ENCODE results near the gene CCL19.
A peak's percentile ranks its signal among the peaks of the same experiment; 100 is the strongest.

The CCL19 gene

DNA sequence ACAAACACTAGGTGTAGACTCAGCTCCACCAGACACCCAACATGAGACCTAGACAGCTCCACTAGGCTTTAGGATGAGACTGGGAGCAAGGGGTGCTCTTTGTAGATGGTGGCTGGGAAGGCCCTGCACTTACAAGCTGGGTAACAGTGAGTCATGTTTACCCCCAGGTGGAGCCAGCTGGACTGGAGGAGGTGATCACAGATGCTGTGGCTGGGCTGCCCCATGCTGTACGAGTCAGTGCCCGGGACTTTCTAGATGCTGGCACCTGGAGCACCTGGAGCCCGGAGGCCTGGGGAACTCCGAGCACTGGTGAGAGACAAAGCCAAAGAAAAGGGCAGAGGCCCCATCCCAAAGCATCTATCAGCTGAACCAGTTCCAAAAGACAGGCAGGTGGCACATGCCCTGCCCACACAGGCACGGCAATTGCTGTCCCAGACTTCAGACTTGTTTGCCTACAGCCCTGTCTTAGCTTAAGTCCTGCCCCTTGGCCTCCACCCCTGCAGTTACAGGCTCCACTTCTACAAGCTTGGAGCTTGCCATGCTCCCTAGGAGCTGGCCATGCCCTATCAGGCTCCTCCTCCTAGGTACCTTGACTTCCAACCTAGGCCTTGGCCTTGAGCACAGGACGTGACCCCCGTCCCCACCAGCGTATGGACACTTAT is 31.4 kb downstream of the CCL19 start:
- DNase-seq, result no peak

DNA sequence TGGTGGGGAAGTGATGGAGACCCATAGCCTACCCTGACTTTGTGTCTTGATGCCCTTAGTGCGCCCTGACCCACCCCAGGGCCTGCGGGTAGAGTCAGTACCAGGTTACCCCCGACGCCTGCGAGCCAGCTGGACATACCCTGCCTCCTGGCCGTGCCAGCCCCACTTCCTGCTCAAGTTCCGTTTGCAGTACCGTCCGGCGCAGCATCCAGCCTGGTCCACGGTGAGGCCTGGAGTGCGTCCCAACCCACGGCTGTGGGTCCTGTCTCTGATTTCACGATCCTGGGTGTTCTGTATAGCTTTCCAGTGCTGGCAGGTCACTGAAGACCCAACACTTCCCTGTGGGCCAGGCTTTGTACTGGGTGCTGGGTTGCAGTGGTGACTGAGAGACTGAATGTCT is 32.6 kb downstream of the CCL19 start:
- DNase-seq, result no peak

DNA sequence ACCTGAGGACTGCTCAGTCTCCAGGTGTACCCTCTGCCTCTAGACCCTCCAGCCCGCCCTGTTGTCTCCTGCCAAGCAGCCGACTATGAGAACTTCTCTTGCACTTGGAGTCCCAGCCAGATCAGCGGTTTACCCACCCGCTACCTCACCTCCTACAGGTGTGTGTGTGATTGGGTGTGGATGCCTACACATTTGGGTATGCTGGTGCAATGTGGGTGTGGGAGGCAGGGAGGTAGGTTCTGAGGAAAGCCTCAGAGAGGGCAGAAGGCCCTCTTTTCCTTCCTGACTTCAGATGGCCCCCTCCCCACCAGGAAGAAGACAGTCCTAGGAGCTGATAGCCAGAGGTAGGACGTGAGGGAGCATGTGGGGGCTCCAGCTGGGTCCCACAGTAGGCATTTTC is 34.1 kb downstream of the CCL19 start:
- DNase-seq, result no peak

DNA sequence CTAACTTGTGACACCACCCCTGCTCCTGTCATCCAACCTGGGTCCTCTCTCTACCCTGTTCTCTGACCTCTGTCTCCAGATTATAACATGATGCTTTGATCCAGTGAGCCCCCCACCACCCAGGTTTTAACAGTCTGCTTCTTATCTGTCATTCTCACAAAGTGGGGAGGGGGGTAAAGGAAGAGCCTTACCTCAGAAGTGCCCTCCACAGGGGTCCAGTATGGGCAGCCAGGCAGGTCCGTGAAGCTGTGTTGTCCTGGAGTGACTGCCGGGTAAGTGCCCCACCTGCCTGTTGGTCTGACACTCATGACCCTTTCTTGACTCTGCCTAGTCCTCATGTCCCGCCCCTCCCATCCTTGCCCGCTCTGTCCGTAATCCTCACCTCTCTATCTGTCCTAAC is 35.7 kb downstream of the CCL19 start:
- no peak for DNase-seq

DNA sequence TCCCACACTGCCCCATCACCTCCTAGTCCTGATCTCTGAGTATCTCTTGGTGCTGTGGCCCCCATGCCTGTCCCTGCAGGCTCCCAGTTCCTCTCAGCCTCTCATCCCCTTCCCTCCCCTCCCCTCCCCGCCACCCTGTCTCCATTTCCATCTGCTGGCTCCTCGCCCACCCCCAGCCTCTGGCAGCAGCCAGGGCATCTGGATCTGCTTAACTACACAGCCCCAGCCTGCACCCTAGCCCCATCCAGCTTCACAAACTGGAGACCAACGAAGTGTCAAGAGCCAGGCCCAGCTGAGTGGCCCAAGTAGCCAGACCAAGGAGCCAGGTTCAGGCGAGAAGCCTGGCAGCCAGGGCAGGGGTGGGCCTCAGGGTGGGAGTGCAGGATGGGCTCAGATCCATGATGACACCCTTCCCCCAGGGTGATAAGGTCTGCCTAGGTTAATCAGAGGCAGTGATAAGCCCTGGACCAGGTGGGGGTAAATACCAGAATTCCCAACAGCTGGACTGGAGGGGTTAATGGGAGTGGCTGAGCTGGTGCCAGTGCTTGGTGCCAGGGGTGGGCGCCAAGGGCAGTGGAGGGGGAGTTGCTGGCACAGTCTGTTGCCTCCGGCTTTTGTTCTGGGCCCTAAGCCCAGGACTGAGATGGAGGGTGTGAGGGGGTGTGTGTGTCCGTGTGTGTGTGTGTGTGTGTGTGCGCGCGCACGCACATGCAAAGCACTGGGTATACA is 36.6 kb downstream of the CCL19 start:
- no peak for DNase-seq

DNA sequence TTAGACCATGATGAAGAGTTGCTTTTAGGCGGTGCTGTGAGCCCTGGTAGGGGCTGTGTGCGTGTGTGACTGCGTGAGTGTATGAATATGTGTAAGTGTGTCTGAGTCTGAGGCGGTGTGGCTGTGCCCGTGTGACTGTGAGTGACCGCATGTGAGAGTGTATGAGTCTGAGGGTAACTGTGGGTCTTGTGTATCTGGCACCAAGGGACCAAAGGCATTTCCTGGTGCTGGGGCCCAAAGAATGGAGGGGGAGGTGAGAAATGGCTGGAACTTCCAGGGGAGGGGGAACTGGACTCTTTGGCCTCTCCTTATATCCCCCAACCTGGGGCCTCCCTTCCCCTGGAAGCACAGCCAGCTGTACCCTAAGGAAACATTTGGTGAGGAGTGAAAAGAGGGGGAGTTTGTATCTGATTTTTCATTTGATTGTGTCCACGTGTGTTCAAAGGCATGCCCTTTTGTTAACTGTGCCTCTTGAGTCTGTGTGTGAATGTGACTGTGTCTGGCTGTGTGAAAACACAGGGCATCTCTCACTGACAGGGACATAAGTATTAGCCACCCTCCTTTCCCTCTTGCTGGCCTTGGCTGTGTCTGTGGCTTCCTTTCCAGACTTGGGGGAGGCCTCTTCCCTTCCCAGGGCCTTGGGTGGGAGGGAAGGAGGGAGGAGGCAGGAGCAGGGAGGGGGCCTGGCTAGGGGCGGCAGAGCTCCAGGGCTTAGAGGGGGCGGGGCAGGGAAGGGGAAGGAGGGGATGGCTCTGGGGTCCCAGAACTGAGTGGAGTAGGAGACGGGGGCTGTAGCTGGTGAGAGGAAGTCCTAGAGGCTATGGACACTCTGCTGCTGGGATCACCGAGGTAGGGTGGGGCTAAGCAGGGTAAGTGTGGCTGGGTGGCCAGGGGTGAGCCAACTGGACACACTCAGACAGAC is 37.7 kb downstream of the CCL19 start:
- no peak for DNase-seq

DNA sequence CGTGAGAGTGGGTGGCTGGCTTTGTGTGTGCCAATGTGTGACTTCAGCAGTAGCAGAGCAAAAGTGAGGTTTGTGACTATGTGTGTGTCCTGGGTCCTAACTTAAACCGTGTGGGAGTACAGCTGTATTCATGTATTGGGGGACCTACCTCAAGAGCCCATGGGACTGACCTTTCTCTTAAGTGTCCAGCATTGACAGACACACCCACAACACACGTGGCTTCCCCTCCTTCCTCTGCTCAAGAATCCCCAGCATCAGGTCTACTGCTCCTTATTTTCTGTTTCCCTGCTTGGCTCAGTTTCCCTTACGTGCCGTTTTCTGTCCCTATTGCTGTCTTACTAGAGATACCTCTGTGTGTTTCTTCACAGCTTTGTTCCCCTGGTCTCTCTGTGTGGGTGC is 38.5 kb downstream of the CCL19 start:
- no peak for DNase-seq

DNA sequence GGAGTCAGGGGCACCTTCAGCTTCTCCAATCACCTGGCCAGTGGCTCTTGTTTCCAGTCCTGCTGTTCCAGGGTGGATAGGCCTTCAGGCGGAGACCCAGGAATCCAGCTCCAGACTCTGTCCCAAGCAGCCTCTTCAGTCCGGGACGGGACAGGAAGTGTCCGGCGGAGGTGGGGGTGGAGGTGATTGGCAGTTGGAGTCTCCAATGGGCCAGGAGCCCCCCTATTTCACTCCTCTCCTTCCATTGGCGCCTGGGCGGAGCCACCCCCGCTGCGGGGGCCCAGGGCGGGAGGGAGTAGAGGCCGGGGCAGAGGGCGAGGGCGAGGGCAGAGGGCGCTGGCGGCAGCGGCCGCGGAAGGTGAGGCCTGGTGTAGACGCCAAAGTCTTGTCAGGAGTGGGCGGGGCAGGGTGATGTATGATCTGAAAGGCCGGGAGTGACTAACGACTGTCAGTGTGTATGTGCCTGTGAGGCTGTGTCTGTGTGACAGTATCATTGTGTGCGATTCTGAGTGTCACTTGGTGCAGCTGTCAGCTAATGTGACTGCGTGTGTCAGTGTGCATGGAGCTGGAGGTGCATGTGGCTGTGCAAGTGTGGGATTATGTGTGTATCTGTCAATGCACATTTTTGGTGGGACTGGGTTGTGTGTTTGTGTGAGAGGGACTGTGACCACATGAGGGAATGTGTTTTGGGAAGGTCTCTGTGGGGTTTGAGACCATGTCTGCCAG is 39.0 kb downstream of the CCL19 start, which contains the start of gene IL11RA:
TSS of gene IL11RA (plus strand) at position 310 of the 726 bp plus-strand sequence. CDS start 3,033 bp downstream, outside the sequence.
- peak; percentile 71 to 79 (median 76) for DNase-seq

DNA sequence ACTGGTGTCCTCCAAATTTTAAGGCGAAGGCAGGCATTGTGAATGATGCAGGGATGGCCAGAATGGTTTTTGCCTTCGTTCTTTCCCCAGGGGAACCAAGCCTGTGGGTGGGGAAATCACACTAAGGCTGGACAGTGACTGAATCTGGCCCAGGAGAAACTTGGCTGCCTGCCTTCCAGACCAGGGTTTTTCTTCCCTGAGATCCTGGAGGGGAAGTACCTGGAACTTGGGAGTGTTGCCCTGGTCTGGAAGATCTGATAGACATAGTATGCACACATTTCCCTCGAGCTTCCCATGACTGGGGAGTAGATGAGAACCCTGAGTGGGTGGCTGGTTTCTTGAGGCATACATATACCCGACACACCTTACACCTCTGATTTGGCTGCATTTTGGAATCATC is 39.8 kb downstream of the CCL19 start:
- DNase-seq, result peak; percentile 54 to 73 (median 67)

DNA sequence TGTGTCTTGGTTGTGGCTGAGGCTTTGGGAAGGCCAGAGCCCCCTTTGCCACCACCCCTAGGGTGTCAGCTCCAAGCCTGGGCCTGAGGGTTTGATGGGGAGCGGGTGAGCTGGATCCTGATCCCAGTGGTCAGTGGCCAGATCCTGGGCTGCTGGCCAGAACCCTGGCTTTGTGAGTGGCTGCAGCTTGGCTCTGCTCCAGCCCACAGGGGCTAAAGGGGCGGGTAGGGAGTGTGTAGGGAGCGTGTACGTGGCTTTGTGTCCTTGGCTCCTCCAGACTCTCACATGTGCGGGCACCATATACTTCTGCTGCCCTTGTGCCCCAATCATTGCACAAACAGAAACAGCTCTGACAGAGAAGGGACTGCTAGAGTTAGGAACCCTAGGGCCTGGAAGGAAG is 40.3 kb downstream of the CCL19 start:
- no peak for DNase-seq

DNA sequence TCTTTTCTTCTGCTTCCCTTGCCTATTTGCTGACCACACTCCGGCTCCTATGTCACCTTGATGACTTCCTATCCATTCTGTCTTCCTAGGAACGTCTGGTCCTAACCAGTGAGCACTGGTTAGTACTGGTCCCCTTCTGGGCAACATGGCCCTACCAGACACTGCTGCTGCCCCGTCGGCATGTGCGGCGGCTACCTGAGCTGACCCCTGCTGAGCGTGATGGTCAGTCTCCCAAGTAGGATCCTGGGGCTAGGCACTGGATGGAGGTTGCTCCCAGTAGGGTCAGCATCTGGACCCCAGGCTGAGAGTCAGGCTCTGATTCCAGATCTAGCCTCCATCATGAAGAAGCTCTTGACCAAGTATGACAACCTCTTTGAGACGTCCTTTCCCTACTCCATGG is 42.4 kb downstream of the CCL19 start:
- DNase-seq, result no peak

DNA sequence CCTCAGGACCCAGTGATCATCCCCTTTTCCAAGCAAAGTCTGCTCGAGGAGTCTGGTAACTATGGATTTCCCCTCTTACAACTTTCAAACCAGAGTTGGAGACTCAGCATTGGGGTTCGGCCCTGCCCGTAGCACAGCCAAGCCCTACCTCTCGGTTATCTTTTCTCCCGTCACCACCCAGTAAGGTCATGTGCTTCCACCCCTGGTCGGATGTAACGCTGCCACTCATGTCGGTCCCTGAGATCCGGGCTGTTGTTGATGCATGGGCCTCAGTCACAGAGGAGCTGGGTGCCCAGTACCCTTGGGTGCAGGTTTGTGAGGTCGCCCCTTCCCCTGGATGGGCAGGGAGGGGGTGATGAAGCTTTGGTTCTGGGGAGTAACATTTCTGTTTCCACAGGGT is 43.4 kb downstream of the CCL19 start:
- DNase-seq, result no peak

DNA sequence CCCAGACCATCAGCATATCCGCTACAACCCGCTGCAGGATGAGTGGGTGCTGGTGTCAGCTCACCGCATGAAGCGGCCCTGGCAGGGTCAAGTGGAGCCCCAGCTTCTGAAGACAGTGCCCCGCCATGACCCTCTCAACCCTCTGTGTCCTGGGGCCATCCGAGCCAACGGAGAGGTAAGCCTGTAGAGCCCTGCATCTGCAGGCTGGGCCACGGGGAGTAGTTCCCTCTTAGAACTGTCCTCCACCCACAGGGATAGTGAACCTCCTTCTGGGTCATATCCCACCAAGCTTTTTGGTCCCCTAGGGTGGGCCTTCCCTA is 44.0 kb downstream of the CCL19 start:
- peak in 2 of 3 donors; percentile 30 to 32 for DNase-seq

DNA sequence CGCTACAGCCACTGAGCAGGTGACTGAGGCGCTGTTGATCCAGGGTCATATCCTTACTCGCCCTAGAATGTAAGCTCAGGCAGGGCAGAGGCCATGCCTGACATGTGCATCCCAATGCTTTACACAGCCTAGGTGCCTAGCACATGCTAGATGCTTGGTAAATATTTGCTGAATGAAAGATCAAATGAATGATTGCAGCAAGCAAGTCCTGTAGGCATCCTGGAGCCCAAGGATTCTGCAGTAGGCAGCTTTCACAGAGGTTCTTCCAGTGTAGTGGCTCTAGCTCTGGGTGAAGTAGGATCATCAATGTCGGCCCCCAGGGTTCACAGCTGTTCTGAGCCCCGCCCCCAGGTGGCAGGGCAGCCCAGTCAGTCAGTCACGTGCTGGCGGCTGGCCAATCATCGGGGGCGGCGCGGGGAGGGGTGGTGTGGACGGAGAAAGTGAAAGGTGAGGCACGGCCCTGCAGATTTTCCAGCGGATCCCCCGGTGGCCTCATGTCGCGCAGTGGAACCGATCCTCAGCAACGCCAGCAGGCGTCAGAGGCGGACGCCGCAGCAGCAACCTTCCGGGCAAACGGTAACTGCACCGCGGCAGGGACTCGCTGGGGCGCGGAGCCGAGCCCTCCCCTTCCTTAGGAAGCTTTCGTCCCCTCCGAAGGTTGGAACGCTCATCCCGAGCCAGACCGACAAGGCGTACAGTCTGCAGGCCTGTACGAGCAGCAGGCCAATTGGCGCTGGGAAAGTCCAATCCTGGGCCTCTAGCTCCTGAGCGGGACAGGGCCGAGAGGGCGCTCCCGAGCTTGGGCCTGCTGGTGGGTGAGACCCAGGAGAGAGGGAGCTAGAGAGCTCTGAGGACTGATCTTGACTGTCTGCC is 44.6 kb downstream of the CCL19 start, which contains the start of gene GALT:
TSS of gene GALT (plus strand) at position 465 of the 873 bp plus-strand sequence. CDS start at position 495, 30 bp downstream.
- peak; percentile 90 to 95 (median 92) for DNase-seq

DNA sequence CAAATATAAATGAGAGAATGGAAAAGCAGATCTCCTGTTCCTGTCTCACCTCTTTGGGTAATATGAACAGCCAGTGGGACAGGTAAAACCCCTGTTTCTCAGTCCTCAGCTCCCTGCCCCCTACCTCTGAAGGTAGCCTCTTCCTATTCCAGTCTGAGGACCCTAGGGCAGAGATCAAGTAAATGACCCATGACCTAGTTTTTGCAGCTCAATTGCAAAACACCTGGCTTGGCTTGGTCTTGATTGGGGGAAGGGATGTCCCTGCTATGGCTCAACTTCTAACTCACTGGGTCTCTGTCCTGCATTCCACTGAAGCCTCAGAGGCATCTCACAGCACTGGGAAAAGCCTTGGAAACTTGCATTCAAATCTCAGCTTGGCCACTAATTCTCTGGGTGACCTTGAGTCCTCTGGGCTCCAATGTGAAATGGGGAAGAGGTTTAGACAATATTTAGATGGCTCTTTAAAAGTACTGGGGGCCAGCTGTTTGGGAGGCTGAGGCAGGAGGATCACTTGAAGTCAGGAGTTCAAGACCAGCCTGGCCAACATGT is 46.2 kb downstream of the CCL19 start:
- no peak for DNase-seq

DNA sequence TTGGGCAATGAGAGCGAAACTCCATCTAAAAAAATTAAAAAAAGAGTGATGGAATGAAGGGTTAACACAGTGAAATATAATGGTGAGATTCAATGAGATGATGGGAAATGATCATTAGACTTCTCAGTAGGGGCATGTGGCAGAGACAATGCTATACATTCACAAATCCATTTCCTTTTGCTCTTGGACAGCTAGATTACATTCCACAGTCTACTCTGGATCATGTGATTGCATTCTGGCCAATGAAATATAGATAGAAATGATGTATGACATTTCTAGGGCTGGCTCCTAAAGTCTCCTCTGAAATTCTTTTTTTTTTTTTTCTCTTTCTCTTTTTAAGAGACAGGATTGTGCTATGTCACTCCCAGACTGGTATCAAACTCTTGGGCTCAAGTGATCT is 48.4 kb downstream of the CCL19 start:
- DNase-seq, result no peak

Measured in suppressor macrophage treated with lipopolysaccharide for 1 hour (primary cell).